Psoas muscle (tissue), 8 donors: ENCODE measurements around the gene IL20RA. TPM values are rescaled to one million over a fixed set of nuclear protein-coding genes. Genes with fewer than 3 reads are reported as not detected.
A peak's percentile ranks its signal among the peaks of the same experiment; 100 is the strongest.

Experiments used
- ATAC-seq, 4 donors: fragments of 200-7000 bp; cut with Tn5 transposase; one replicate each; pipeline ENCODE4 v1.9.1; 2020; ENCODE audit warnings: moderate library complexity in 3 of 4, mild to moderate bottlenecking in 2 of 4
- DNase-seq, 2 donors: peaks; one replicate each; pipeline ENCODE4 v3.0.0-alpha.2; 2020
- H3K27ac ChIP-seq: fragments of 200-600 bp; one replicate; pipeline ENCODE4 v1.8.0; 2022
- H3K27me3 ChIP-seq, 3 donors: fragments of 200-600 bp in 1 of 3; one replicate each; pipeline versions ENCODE4 v1.6.1 to v1.8.0; 2013 to 2022; ENCODE audit warnings: low read length in 2 of 3, mild to moderate bottlenecking in 2 of 3, moderate library complexity in 1 of 3; ENCODE audit not compliant: insufficient read depth in 3 of 3
- H3K36me3 ChIP-seq, 2 donors: fragments of 200-600 bp in 1 of 2; one replicate each; pipeline versions ENCODE4 v1.6.1 to v1.8.0; 2013 to 2022; ENCODE audit warnings: low read depth in 1 of 2, mild to moderate bottlenecking in 1 of 2, moderate library complexity in 1 of 2; ENCODE audit not compliant: insufficient read depth in 1 of 2
- H3K4me1 ChIP-seq: fragments of 200-600 bp; one replicate; pipeline ENCODE4 v1.8.0; 2022
- H3K4me3 ChIP-seq: fragments of 200-600 bp; one replicate; pipeline ENCODE4 v1.8.0; 2022; ENCODE audit warnings: mild to moderate bottlenecking
- H3K9me3 ChIP-seq: fragments of 200-600 bp; one replicate; pipeline ENCODE4 v1.8.0; 2022
- WGBS, 3 donors: extraction: QIAGEN DNeasy Blood & Tissue Kit; methylation state at CpG; one replicate each; pipeline versions ENCODE4 v1.1.6 to v1.1.7; 2013; 5-methylcytosine and 5-hydroxymethylcytosine counted together
- intact Hi-C, 2 donors: fragments of 100-400 bp; cut with DNase I; formaldehyde crosslinking; loops; one replicate each; pipeline versions ENCODE4 v1.11.0 to v1.14.2; 2022
- polyA plus RNA-seq, 3 donors: library from polyadenylated mRNA; stranded (reverse); fragments of 200-250 nt; gene quantifications; one replicate each; pipeline ENCODE4 v1.2.3, GENCODE V29; 2013
- total RNA-seq, 4 donors: library from RNA; stranded (reverse); fragmentation: NEBNext Ultra II Directional in 2 of 4; extraction: Animal tissue kit (Norgen Biotek cat#: 25700) in 2 of 4; gene quantifications; one replicate each; pipeline versions ENCODE4 v1.2.1 to v1.2.4, GENCODE V29; 2021 to 2023
- TF ChIP-seq, protein P1 (sequence below): fragments of 200-600 bp; IDR thresholded peaks from one replicate; pipeline ENCODE4 v1.8.0; 2022; ENCODE audit warnings: antibody characterized with exemption
- donor health status: healthy with polysubstance abuse.
- donor health status: DM: no; HTN: no; CAD: no; lungs with moderate emphysema.
- donor health status: Bipolar disorder and iron deficiency.
- donor health status: healthy.
- donor health status: DM: yes; HTN: yes; CAD: no.
- donor health status: DM: no; HTN: no; CAD: no.
- donor health status: DM: no; HTN: no; CAD: no.
- donor health status: DM: yes; HTN: yes; CAD: no.

The IL20RA gene
- total and polyA plus RNA-seq, 7 donors: 0.04 to 0.94 (median 0.15) TPM; not detected in 1

GRCh38 chr6:136969930-136970329 is 74.8 kb downstream of the IL20RA start:
- no peak overlapping the region for H3K4me3 ChIP-seq
- WGBS, 3 donors: 93% methylated on average over 4 of the region's 4 CpGs
- H3K4me1 ChIP-seq: no peaks in the 10 kb centered on the region
- no peaks in the 10 kb centered on the region for H3K9me3 ChIP-seq
- intact Hi-C loops: loop anchor here in 1 of 2 donors (5.0 kb wide), 1 partner anchor 672 kb away; no protein-coding TSS in a partner anchor
- TF ChIP-seq, protein P1, sequence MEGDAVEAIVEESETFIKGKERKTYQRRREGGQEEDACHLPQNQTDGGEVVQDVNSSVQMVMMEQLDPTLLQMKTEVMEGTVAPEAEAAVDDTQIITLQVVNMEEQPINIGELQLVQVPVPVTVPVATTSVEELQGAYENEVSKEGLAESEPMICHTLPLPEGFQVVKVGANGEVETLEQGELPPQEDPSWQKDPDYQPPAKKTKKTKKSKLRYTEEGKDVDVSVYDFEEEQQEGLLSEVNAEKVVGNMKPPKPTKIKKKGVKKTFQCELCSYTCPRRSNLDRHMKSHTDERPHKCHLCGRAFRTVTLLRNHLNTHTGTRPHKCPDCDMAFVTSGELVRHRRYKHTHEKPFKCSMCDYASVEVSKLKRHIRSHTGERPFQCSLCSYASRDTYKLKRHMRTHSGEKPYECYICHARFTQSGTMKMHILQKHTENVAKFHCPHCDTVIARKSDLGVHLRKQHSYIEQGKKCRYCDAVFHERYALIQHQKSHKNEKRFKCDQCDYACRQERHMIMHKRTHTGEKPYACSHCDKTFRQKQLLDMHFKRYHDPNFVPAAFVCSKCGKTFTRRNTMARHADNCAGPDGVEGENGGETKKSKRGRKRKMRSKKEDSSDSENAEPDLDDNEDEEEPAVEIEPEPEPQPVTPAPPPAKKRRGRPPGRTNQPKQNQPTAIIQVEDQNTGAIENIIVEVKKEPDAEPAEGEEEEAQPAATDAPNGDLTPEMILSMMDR: no peak
- H3K27me3 ChIP-seq: no peaks in the 10 kb centered on the region
- no peak for DNase-seq
- no peak overlapping the region for H3K27ac ChIP-seq
- H3K36me3 ChIP-seq: no peaks in the 10 kb centered on the region
- no peak for ATAC-seq

DNA sequence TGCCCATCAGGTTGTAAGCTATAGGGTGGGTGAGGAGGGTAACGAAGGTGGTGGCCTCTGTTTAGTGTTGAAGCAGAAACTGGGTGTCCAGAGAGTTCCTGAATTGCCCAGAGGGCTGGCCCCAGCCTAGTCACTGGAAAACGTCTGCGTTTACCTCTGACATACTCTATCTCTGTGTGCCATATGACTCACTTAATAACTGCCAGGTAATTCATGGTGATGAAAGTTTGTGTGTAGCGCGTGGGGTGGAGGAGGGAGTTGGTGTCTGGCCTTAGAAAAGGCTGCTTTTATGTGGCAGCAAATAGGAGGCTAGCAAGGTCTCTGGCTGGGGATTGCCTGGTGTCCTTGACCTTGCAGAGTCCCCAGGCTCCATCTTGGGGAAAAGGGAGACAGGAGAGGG is 75.3 kb downstream of the IL20RA start:
- intact Hi-C loops: no loop called here
- no peak overlapping the region for H3K4me3 ChIP-seq
- no peak overlapping the region for H3K27ac ChIP-seq
- H3K27me3 ChIP-seq: no peaks in the 10 kb centered on the region
- H3K4me1 ChIP-seq: no peaks in the 10 kb centered on the region
- DNase-seq: no peak
- H3K36me3 ChIP-seq: no peaks in the 10 kb centered on the region
- no peaks in the 10 kb centered on the region for H3K9me3 ChIP-seq
- TF ChIP-seq, protein P1: no peak
- 85 to 87% (median 87%) methylated on average over 5 of the region's 5 CpGs for WGBS, 3 donors
- no peak for ATAC-seq

DNA sequence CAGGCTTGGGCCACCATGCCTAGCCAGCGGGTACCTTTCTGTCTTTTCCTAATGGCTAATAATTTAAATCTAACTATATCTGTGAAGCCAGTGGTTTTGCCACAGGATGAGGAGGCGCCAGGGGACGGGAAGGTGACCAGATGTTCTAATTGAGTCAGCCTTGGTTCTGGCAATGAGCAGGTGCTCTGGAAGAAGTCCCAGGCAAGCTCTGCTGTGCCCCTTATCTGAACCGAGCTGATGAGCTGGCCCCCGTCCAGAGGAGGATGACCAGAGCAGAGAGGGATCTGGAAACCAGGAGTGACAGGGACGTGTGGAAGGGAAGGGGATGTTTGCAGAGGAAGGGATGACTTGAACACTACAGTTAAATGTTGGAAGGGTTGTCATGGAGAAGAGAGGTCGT is 75.9 kb downstream of the IL20RA start:
- no peak for ATAC-seq
- Histone ChIP-seq H3K27me3 (no peaks in the 10 kb centered on the region), H3K4me1 (no peaks in the 10 kb centered on the region), H3K36me3 (no peaks in the 10 kb centered on the region), H3K27ac (no peak overlapping the region), H3K4me3 (no peak overlapping the region), H3K9me3 (no peaks in the 10 kb centered on the region)
- TF ChIP-seq, protein P1: no peak
- no peak for DNase-seq
- 39 to 42% (median 42%) methylated on average over 7 of the region's 7 CpGs for WGBS, 3 donors
- intact Hi-C loops: no loop called here

DNA sequence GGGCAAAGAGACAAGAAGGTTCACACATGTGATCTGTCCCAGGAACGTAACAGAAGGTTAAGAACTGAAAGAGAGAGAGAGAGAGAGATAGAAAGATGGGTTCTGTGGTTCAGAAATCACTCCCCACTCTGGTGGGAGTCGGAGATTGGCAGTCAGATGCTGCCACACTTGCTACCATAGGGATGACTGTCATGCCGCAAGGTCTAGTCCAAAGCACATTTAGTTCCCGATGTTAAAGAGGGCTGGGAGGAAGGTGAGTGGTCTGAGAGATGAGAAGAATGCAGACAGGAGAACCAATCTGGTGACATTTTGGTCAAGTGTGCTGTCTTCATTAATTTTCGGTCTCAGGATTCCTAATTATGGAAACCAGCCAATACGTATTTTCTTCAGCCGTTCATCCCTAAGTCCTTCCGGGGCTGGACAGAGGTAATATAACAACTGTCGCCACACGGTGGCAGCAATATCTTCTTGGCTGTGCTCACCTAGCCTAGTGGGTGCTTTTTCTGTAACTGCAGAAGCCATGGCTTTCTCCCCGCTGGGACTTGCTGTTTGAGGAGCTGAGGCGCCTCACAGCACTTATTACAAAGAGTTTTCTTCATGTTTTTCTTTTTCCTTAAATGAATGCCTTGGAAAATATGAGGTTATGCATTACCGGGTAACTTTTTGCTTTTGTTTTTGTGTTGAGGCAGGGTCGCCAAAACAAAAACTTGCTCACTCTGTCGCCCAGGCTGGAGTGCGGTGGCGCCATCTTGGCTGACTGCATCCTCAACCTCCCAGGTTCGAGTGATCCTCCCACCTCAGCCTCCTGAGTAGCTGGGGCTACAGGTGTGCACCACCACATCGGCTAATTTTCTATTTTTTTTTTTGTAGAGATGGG is 76.7 kb downstream of the IL20RA start:
- peak; percentile 37 to 68 for DNase-seq
- peak; percentile 64 to 86 (median 76) for ATAC-seq
- Histone ChIP-seq H3K4me1 (no peaks in the 10 kb centered on the region), H3K4me3 (no peak overlapping the region), H3K9me3 (no peaks in the 10 kb centered on the region), H3K27ac (no peak overlapping the region), H3K36me3 (no peaks in the 10 kb centered on the region), H3K27me3 (no peaks in the 10 kb centered on the region)
- WGBS, 3 donors: 52 to 57% (median 56%) methylated on average over 19 of the region's 19 CpGs
- intact Hi-C loops: no loop called here
- TF ChIP-seq, protein P1: peak; percentile 54
